Measurements from ENCODE around the gene PIK3CB.

GRCh38 chr3:138781012-138781470 lies 53.7 kb downstream of the PIK3CB start:
- TF ChIP-seq RAD21 (IDR thresholded peaks at IDR 0.05; ENCODE audit: low read depth) (no peak), CREB1 (IDR thresholded peaks at IDR 0.05; ENCODE audit: low read depth) (no peak), REST (IDR thresholded peaks at IDR 0.05; ENCODE audit: low read depth) (no peak), TAF1 (IDR thresholded peaks at IDR 0.05; ENCODE audit: low read depth) (no peak), EP300 (IDR thresholded peaks at IDR 0.05; ENCODE audit: borderline replicate concordance) (no peak), YY1 (IDR thresholded peaks at IDR 0.05; ENCODE audit: low read depth) (no peak), CEBPB (IDR thresholded peaks at IDR 0.05) (no peak), MAX (IDR thresholded peaks at IDR 0.05) (no peak), TEAD4 (IDR thresholded peaks at IDR 0.05) (no peak)

Data from Ishikawa (cell line).